C4-2B (cell line): ENCODE measurements around the gene AXL.

Experiments used
- ZFX ChIP-seq: fragments of 450-650 bp; IDR thresholded peaks from 2 replicates; pipeline ENCODE4 v1.6.1; 2017
- TF ChIP-seq, protein P1 (sequence below): fragments of 450-650 bp; conservative IDR thresholded peaks from 2 replicates; pipeline ENCODE4 v1.5.1; 2017; ENCODE audit warnings: mild to moderate bottlenecking

DNA sequence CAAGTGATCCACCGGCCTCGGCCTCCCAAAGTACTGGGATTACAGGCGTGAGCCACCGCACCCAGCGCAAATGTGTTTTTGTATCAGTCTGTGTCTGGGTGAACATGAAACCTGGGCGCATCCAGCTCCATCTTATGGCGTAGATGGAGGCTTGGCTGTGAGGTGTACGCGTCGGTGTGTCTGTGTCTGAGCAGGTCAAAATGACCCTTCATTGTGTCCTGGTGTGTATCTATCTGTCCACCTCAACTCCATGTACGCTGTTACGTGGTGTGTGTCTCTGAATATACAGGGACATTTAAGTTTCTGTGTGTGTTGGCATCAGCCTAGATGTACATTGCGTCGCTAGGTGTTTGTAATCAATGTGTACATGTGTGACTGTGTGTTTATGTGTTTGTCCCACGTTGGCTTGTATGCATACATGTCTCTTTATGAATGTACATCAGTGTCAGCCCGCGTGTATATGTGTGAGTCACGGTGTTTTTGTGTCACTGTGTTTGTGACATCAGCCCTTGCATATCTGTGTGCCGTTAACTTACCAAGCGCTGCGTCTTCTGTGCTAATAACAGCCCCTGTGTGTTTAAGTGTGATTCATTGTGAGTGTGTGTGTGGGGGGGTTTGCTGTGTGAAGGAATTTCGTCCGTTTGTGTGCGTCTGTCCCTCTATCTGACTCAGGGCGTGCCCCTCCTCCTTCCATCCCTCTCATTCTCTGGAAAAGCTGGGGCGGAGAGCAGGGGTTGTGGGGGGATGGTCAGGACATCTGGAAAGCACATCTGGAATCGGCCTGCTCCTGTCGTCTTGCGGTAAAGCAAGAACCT lies 6.4 kb downstream of the AXL start:
- TF ChIP-seq, protein P1, sequence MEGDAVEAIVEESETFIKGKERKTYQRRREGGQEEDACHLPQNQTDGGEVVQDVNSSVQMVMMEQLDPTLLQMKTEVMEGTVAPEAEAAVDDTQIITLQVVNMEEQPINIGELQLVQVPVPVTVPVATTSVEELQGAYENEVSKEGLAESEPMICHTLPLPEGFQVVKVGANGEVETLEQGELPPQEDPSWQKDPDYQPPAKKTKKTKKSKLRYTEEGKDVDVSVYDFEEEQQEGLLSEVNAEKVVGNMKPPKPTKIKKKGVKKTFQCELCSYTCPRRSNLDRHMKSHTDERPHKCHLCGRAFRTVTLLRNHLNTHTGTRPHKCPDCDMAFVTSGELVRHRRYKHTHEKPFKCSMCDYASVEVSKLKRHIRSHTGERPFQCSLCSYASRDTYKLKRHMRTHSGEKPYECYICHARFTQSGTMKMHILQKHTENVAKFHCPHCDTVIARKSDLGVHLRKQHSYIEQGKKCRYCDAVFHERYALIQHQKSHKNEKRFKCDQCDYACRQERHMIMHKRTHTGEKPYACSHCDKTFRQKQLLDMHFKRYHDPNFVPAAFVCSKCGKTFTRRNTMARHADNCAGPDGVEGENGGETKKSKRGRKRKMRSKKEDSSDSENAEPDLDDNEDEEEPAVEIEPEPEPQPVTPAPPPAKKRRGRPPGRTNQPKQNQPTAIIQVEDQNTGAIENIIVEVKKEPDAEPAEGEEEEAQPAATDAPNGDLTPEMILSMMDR: no peak
- no peak for TF ChIP-seq ZFX
